ENCODE results near the gene DPP3. TPM values are rescaled to one million over a fixed set of nuclear protein-coding genes. Genes with fewer than 3 reads are reported as not detected.

DPP3 gene
- total RNA-seq, 2 donors from 2014 or later: 77.4 to 122 TPM

GRCh38 chr11:66554602-66555001 is 74.4 kb downstream of the DPP3 start:
- Mint-ChIP-seq H3K36me3 (no peaks in the 10 kb centered on the region), H3K9me3 (no peaks in the 10 kb centered on the region), H3K4me3 (no peak overlapping the region), H3K27me3 (peaks cover 0 to 6% of the 10 kb centered on the region in 2 donors), H3K4me1 (ENCODE audit: low read depth in 2 of 2) (no peaks in the 10 kb centered on the region), H3K27ac (no peak overlapping the region)
- ATAC-seq (no peak), DNase-seq (ENCODE audit: low spot score) (no peak)

DNA sequence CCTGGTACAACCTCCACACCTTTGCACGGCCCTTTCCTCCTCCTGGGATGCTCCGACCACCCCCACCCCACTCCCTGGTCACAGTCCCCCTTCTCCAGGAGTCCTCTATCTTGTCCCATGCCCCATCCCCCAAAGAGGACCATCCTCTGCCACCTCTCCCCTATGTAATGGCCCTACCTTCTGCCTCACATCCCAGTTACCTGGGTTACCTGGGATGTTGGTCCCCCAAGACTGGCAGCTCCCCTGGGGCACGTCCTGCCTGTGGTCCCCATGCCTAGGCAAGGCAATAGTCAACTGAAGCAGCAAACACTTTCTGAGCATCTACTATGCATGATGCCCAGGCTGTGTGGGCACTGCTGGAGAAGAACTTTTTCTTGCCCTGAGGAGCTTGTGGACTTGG is 75.2 kb downstream of the DPP3 start:
- no peak overlapping the region for H3K27ac Mint-ChIP-seq
- peaks cover 0 to 6% of the 10 kb centered on the region in 2 donors for H3K27me3 Mint-ChIP-seq
- ATAC-seq (no peak), DNase-seq (ENCODE audit: low spot score) (no peak)
- no peaks in the 10 kb centered on the region for H3K9me3 Mint-ChIP-seq
- H3K36me3 Mint-ChIP-seq: no peaks in the 10 kb centered on the region
- no peaks in the 10 kb centered on the region for H3K4me1 Mint-ChIP-seq (ENCODE audit: low read depth in 2 of 2)
- H3K4me3 Mint-ChIP-seq: no peak overlapping the region

GRCh38 chr11:66556086-66556485 is 75.9 kb downstream of the DPP3 start:
- Mint-ChIP-seq H3K27ac (no peak overlapping the region), H3K4me1 (ENCODE audit: low read depth in 2 of 2) (no peaks in the 10 kb centered on the region), H3K4me3 (no peak overlapping the region), H3K27me3 (peaks cover 0 to 6% of the 10 kb centered on the region in 2 donors), H3K36me3 (no peaks in the 10 kb centered on the region), H3K9me3 (no peaks in the 10 kb centered on the region)
- ATAC-seq: no peak
- no peak for DNase-seq (ENCODE audit: low spot score)

DNA sequence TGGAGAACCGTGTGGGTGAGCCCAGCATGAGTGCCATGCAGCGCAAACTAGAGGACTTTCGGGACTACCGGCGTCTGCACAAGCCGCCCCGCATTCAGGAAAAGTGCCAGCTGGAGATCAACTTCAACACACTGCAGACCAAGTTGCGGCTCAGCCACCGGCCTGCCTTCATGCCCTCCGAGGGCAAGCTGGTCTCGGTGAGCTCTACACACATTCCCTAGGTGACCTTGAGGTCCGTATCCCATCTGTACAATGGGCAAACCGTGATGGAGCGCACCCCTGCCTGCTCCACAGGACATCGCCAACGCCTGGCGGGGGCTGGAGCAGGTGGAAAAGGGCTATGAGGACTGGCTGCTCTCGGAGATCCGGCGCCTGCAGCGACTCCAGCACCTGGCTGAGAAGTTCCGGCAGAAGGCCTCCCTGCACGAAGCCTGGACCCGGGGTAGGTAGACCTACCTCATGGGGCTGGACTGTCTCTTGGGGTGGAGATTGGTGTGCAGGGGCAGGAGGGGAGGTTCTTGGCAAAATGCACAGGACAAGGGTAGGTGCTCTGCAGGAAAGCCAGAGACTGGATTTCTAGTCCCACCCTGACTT is 77.6 kb downstream of the DPP3 start:
- ATAC-seq (no peak), DNase-seq (ENCODE audit: low spot score) (no peak)
- H3K4me3 Mint-ChIP-seq: no peak overlapping the region
- no peaks in the 10 kb centered on the region for H3K4me1 Mint-ChIP-seq (ENCODE audit: low read depth in 2 of 2)
- H3K27ac Mint-ChIP-seq: no peak overlapping the region
- no peaks in the 10 kb centered on the region for H3K36me3 Mint-ChIP-seq
- peaks cover 0 to 6% of the 10 kb centered on the region in 2 donors for H3K27me3 Mint-ChIP-seq
- no peaks in the 10 kb centered on the region for H3K9me3 Mint-ChIP-seq

Other genes with a start within 250 kb of the DPP3 start
- 10 to 100 TPM; 38.0 to 77.2 TPM for gene KLC2, start 222.7 kb upstream of the DPP3 start, total RNA-seq
- 100 to 1,000 TPM; 139 to 146 TPM for gene RAB1B, start 211.8 kb upstream of the DPP3 start, total RNA-seq
- gene CNIH2, start 202.3 kb upstream of the DPP3 start, total RNA-seq: 1 to 10 TPM; 1.2 to 2.6 TPM
- 10 to 100 TPM; 62.7 to 76.1 TPM for gene YIF1A, start 191.3 kb upstream of the DPP3 start, total RNA-seq
- not detected for gene TMEM151A, start 188.5 kb upstream of the DPP3 start, total RNA-seq
- under 1 TPM; 0.10 to 0.59 TPM for gene CD248, start 163.4 kb upstream of the DPP3 start, total RNA-seq
- 1 to 10 TPM in 1 of 2 donors, under 1 TPM in 1; 0.43 to 2.1 TPM for gene RIN1, start 144.0 kb upstream of the DPP3 start, total RNA-seq
- 10 to 100 TPM; 53.2 to 64.5 TPM for gene BRMS1, start 135.3 kb upstream of the DPP3 start, total RNA-seq
- gene B4GAT1, start 132.8 kb upstream of the DPP3 start, total RNA-seq: 1 to 10 TPM; 3.5 to 5.4 TPM
- 10 to 100 TPM in 1 of 2 donors, 1 to 10 TPM in 1; 2.4 to 13.6 TPM for gene SLC29A2, start 108.7 kb upstream of the DPP3 start, total RNA-seq
- gene NPAS4, start 59.4 kb upstream of the DPP3 start, total RNA-seq: not detected
- gene MRPL11, start 41.6 kb upstream of the DPP3 start, total RNA-seq: 100 to 1,000 TPM in 1 of 2 donors, 10 to 100 TPM in 1; 58.7 to 112 TPM
- gene PELI3, start 13.5 kb upstream of the DPP3 start, total RNA-seq: 1 to 10 TPM; 5.4 to 6.0 TPM
- gene BBS1, start 30.2 kb downstream of the DPP3 start, total RNA-seq: 10 to 100 TPM; 20.5 to 21.7 TPM
- 10 to 100 TPM; 15.9 to 19.5 TPM for gene ZDHHC24, start 65.6 kb downstream of the DPP3 start, total RNA-seq
- gene ACTN3, start 66.5 kb downstream of the DPP3 start, total RNA-seq: under 1 TPM; 0.12 to 0.73 TPM
- gene CTSF, start 88.2 kb downstream of the DPP3 start, total RNA-seq: 1 to 10 TPM; 2.7 to 3.8 TPM
- not detected for gene CCDC87, start 112.6 kb downstream of the DPP3 start, total RNA-seq
- gene CCS, start 112.8 kb downstream of the DPP3 start, total RNA-seq: 10 to 100 TPM; 29.0 to 31.0 TPM
- gene RBM14, start 136.2 kb downstream of the DPP3 start, total RNA-seq: 100 to 1,000 TPM; 122 to 201 TPM
- gene RBM4, start 158.3 kb downstream of the DPP3 start, total RNA-seq: 100 to 1,000 TPM; 142 to 162 TPM
- gene RBM4B, start 197.5 kb downstream of the DPP3 start, total RNA-seq: 10 to 100 TPM; 14.8 to 16.7 TPM
- under 1 TPM in 1 of 2 donors, not detected in 1; 0.93 TPM for gene SPTBN2, start 248.8 kb downstream of the DPP3 start, total RNA-seq